Daoy (cell line): ENCODE data around the gene VSIR. TPM values are rescaled to one million over a fixed set of nuclear protein-coding genes. Genes with fewer than 3 reads are reported as not detected.
A peak's percentile ranks its signal among the peaks of the same experiment; 100 is the strongest.

Experiments used
- DNase-seq: peaks from one replicate; pipeline ENCODE4 v3.0.0-alpha.2; 2015; ENCODE audit warnings: low read depth
- total RNA-seq: library from RNA; depleted of rRNA; stranded (reverse); fragments of >200 nt; shearing (Covaris generic); gene quantifications from 2 replicates; pipeline ENCODE4 v1.2.3, GENCODE V29; 2014

The VSIR gene
- total RNA-seq, 1 experiment from 2014 or later = 1.5 TPM

DNA sequence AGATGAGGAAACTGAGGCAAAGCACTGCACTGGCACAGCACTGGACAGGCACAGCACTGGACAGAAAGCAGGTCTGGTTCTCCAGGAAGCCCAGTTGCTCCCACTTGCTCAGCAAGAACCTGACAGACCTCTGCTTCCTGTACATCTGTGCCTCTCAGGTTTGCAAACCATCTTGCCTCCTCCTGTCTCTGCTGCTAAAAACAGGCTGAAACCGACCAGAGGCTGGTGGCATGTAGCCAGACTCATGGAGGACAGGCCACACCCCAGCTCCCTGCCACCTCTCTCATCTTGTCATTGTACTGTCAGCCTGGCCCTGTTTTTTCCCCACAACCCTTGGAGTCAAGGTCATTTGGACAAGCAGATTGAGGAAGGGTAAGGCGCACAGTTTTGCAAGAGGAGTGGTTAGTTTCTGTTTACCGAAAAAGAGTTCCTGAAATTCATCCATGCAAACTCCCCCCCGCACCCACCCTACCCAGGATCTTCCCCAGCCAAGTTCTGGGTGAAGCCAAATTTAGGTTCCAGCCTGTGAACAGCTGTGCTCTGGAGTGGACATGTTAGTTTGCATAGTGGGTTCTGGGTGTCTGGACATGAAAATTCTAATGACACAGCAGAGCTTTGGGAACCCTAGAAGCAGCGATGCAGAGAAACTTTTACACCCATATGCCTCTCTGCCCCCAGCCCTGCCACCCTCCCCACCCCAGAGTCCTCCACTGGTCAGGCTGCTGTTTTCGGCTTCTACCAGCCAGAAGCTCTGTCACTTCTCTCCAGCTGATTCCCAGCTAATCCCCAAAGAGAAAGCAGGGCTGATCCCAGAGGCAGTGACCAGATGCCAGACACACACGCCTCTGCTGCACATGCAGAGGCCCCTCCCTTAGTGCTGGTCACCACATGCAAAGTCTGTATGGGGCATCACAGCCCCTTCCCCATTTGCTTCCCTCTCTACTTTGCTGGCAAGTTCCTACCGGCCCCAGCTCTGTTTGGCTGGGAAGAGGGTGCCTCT lies 45.3 kb downstream of the VSIR start:
- DNase-seq = no peak

GRCh38 chr10:71727105-71727737 lies 46.1 kb downstream of the VSIR start:
- no peak for DNase-seq

DNA sequence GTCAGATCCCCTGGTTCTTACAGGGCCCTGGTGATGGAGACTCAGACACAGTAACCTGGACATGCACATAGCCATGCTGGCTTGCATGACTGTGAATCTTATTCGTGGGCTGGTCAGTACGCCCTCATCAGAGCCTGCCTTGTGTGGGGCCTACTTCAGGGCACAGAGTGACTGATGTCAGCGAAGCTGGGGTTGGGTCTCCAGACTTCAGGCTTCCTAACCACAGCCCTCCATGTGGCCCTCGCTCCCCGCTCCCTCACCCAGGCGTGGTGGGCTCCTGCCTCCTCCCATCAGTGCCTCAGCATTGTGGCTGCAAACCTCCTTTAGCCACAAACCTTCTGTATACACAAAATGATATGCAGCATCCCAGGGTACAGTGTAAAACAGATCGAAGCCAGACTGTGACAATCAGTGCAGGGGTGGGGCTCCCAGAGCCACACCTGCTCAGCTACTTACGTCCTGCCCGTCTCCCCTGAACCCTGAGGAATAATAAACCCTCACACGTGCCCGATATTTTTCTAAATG lies 46.7 kb downstream of the VSIR start:
- no peak for DNase-seq

DNA sequence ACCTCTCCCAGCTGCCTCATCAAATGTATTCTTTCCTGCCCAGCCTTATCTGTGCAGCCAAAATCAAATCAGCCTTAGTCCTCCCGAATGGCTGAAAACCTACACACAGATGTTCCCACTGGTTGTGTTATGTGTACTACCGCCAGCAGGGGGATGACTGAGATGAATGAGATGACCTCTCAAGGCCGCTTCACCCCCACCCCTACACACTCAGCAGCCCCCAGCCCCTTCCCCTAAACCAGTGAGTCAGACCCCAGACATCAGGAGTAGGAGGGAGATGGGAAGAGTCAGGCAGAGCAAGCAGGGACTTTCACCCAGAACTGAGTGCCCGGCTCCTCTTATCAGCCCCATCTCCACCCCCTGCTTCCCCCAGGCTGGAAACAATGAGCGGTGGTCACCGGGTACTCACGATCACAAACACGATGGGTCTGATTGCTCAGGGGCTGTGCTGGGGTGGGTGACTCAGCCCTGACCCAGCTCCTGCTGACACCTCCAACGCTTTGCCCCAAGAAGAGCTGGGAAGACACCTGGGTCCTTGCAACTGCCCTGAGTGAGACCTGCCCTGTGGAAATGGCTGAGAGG lies 47.2 kb downstream of the VSIR start:
- peak; percentile 76 for DNase-seq

- DNase-seq = no peak
Observed at GRCh38 chr10:71725249-71725648, 48.1 kb downstream of the VSIR start.

GRCh38 chr10:71724539-71724938 lies 48.8 kb downstream of the VSIR start:
- no peak for DNase-seq

- DNase-seq = no peak
Observed at GRCh38 chr10:71723311-71723710, 50.0 kb downstream of the VSIR start.

- no peak for DNase-seq
Observed at GRCh38 chr10:71722849-71723248, 50.5 kb downstream of the VSIR start.

DNA sequence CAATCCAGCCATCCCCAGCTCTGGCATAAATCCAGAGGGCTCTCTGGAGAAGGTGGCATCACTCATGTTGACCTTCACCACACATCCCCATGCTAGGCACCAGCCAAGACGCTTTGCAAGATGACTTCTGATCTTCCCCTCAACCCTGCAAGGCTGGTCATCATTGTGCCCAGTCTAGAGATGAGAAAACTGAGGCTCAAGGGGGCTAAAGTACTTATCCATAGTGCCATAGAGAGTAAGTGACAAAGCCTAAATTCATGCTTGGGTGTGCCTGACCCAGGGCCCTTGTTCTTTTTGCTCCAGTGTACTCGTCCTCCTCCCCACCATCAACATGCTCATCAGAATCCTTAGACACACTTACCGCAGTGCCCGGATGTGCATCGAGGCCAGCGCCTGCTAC lies 52.0 kb downstream of the VSIR start:
- no peak for DNase-seq

DNA sequence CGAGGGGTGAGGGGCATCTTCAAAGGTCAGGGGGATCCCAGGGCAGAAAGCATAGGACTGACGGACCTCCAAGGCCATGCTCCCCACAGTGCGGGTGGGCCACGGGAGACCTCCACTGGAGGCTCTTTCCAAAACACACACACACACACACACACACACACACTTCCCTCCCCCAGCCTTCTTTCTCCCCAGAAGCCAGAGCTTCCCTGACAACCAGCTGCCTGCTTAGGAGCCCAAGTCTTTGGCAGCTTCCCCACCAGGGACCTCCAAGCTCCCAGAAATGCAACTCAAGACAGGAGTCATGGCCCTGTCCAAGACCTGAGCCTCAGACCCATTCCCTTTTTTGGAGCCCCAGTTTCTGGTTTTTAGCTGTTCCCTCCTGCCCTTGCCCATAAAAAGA lies 53.0 kb downstream of the VSIR start:
- no peak for DNase-seq

GRCh38 chr10:71719464-71720201 lies 53.7 kb downstream of the VSIR start, which contains the start of gene C10orf105:
TSS of gene C10orf105 (minus strand) at chr10:71719778. CDS start at chr10:71716337, 3,441 bp downstream.
- no peak for DNase-seq

DNA sequence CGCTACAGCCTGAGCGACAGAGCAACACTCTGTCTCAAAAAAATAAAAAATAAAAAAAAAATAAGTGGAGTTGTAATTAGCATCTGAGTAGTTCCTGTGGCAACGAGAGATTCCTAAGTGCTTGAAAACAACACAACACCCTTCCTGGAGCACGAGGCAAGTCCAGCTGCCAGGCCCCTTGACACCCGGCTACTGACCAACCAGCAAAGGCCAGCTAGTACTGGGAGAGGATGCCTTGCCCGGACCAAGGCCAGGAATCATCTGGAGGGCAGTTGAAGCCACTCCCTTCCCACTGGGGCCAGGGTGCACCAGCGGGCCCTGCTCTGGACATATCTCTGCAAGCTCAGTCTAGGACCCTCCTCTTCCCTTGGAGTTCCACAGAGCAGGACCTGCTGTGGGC lies 54.3 kb downstream of the VSIR start:
- no peak for DNase-seq

DNA sequence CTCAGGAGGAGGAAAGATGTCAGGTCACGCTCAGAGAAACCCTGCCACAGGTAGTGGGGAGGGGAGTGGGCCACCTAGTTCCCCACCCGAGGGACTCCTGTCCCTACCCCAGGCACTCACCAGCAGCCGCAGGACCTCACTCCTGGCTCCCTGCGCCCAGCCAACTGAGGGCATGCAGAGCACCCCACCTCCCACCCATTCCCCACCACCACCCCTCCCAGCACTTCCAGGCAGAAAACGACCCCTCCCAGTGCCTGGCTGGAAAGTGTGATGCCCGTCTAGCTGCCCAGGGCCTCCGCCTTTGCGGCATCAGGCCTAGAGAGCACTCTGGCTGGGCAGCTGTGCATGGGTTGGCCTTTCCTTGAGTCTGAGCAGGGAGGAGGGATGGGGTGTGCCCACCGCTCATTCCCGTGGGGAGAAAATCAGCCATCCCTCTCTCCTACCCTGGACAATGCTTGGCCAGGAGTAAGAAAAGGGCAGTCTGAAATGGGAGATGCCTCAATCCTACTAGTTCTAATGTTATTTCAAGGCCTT lies 55.1 kb downstream of the VSIR start:
- no peak for DNase-seq

- no peak for DNase-seq
Observed at GRCh38 chr10:71717551-71717951, 55.8 kb downstream of the VSIR start.

DNA sequence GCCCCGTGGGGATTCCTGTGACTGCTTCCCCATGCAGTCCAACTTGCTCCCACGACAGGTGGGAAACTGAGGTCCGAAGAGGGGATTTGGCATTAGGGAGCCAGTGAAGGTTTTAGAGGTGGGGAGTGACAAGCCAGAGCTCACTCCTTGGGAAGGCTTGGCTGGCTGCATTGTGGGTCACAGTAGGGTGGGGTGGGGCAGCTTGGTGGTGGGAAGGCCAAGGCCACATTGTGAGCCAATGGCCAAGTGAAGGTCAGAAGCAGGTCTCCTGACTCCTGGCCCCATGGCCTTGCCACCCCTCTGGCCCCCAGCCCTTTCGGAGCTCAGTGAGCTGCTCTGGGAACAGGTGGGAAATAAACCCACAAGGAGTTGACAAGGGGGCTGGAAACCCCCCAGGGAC lies 56.3 kb downstream of the VSIR start:
- DNase-seq = no peak

GRCh38 chr10:71716426-71716825 lies 56.9 kb downstream of the VSIR start:
- DNase-seq = no peak

GRCh38 chr10:71715860-71716259 lies 57.5 kb downstream of the VSIR start:
- no peak for DNase-seq

- no peak for DNase-seq
Observed at GRCh38 chr10:71715026-71715425, 58.3 kb downstream of the VSIR start.

GRCh38 chr10:71714592-71714991 lies 58.7 kb downstream of the VSIR start:
- DNase-seq = no peak

DNA sequence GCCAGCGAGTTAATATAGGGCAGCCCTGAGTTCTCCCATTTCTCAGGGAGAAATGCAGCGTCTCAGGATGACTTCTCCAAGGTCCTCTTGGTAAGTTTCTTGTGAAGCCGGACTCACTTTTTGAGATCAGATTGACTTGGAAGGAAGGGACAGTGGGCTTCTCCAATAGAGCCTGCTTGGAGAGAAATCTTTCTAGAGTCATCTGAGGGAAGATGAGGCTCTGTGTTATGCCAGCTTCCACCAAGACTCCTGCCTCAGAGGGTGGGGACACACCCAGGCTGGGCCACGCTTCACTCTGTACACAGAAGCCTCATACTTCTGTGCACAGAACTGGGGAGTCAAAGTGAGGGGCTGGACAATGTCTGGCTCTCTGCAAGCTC lies 59.3 kb downstream of the VSIR start:
- DNase-seq = no peak
